Neural progenitor cell (in vitro differentiated cells): Measurements from ENCODE around the gene RETN. TPM values are rescaled to one million over a fixed set of nuclear protein-coding genes. Genes with fewer than 3 reads are reported as not detected.
A peak's percentile ranks its signal among the peaks of the same experiment; 100 is the strongest.

Experiments used
- DNase-seq: peaks from one replicate; pipeline ENCODE4 v3.0.0-alpha.2; 2016; ENCODE audit warnings: low spot score
- H2AFZ ChIP-seq: fragments of 200-600 bp; sonication (generic); replicated peaks from 2 replicates; pipeline ENCODE4 v1.6.1; 2016; ENCODE audit warnings: antibody characterized with exemption
- H3F3A ChIP-seq: fragments of 200-600 bp; sonication (generic); 2 replicates; pipeline ENCODE4 v1.6.1; 2016; ENCODE audit warnings: antibody characterized with exemption, low read depth
- H3K27ac ChIP-seq: fragments of 200-600 bp; sonication (generic); 2 replicates; pipeline ENCODE4 v1.5.1; 2016; ENCODE audit warnings: mild to moderate bottlenecking
- H3K27me3 ChIP-seq: fragments of 200-600 bp; sonication (generic); 2 replicates; pipeline ENCODE4 v1.6.1; 2016; ENCODE audit warnings: mild to moderate bottlenecking, moderate library complexity
- H3K36me3 ChIP-seq: fragments of 200-600 bp; sonication (generic); 2 replicates; pipeline ENCODE4 v1.5.1; 2016
- H3K4me1 ChIP-seq: fragments of 200-600 bp; sonication (generic); 2 replicates; pipeline ENCODE4 v1.6.1; 2016; ENCODE audit warnings: mixed run types
- H3K4me2 ChIP-seq: fragments of 200-600 bp; sonication (generic); 2 replicates; pipeline ENCODE4 v1.6.1; 2016
- H3K4me3 ChIP-seq: fragments of 200-600 bp; sonication (generic); 2 replicates; pipeline ENCODE4 v1.5.1; 2016
- H3K79me2 ChIP-seq: fragments of 200-600 bp; sonication (generic); 2 replicates; pipeline ENCODE4 v1.6.1; 2016; ENCODE audit warnings: low read depth
- H3K9ac ChIP-seq: fragments of 200-600 bp; sonication (generic); 2 replicates; pipeline ENCODE4 v1.6.1; 2016
- H3K9me3 ChIP-seq: fragments of 200-600 bp; sonication (generic); 2 replicates; pipeline ENCODE4 v1.5.1; 2016; ENCODE audit warnings: low read depth
- H4K20me1 ChIP-seq: fragments of 200-600 bp; sonication (generic); 2 replicates; pipeline ENCODE4 v1.6.1; 2016; ENCODE audit warnings: low read depth
- H3K27ac Mint-ChIP-seq: 3 replicates; pipeline ENCODE4 v1.8.0; 2021; ENCODE audit warnings: mixed read lengths
- H3K27me3 Mint-ChIP-seq: 2 replicates; pipeline ENCODE4 v1.8.0; 2022; ENCODE audit warnings: low read depth, mild to moderate bottlenecking, inconsistent platforms, moderate library complexity, mixed read lengths; ENCODE audit not compliant: insufficient read depth
- H3K36me3 Mint-ChIP-seq: 3 replicates; pipeline ENCODE4 v1.8.0; 2021; ENCODE audit warnings: mixed read lengths
- H3K4me1 Mint-ChIP-seq: 3 replicates; pipeline ENCODE4 v1.8.0; 2021; ENCODE audit warnings: mixed read lengths
- H3K4me3 Mint-ChIP-seq: 3 replicates; pipeline ENCODE4 v1.8.0; 2021; ENCODE audit warnings: mild to moderate bottlenecking, moderate library complexity, mixed read lengths
- H3K9me3 Mint-ChIP-seq: 3 replicates; pipeline ENCODE4 v1.8.0; 2020; ENCODE audit warnings: mixed read lengths
- CTCF ChIP-seq: fragments of 200-600 bp; sonication (generic); IDR thresholded peaks from 2 replicates; pipeline ENCODE4 v1.5.1; 2017; ENCODE audit warnings: antibody characterized with exemption, mild to moderate bottlenecking
- EZH2 ChIP-seq: fragments of 200-600 bp; sonication (generic); IDR thresholded peaks from 2 replicates; pipeline ENCODE4 v1.6.1; 2017; ENCODE audit warnings: antibody characterized with exemption, mild to moderate bottlenecking, moderate library complexity
- EZH2phosphoT487 ChIP-seq: fragments of 200-600 bp; sonication (generic); IDR thresholded peaks from 2 replicates; pipeline ENCODE4 v1.6.1; 2017; ENCODE audit warnings: antibody characterized with exemption
- total RNA-seq: library from RNA; depleted of rRNA; stranded (reverse); fragments of >200 nt; gene quantifications from 2 replicates; pipeline ENCODE4 v1.2.3, GENCODE V29; 2015; ENCODE audit warnings: low replicate concordance

Gene RETN
- total RNA-seq, 1 donor from 2014 or later = not detected

DNA sequence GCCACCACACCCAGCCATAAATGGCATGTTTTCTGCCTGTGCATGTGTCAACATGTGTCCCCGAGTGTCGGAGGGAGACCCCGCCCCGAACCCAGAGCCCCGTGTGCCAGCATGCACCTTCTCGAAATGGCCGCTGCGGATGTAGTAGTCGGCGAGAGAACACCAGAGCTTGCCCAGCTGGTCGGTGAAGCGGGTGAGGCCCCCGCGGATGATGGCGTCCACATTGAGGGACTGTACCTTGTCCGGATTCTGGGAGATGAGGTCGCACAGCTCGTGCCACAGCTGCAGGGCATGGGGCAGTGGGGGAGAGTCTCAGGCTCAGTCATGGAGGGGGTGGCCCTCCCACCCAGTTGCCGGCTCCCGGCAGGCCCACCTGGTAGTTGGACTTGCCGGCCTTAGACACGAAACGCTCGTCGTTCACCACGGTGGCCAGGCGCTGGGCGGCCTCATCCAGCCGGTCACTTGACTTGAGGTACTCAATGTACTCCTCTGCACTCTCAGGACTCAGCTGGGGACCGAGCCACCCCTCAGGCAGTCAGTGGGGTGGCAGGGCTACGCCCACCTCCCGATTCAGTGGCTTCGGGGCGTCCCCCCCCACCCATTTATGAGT lies 43.0 kb upstream of the RETN start:
- Histone ChIP-seq H3F3A (no peaks in the 10 kb centered on the region), H3K4me3 (no peak overlapping the region), H3K9me3 (no peaks in the 10 kb centered on the region), H3K36me3 (no peaks in the 10 kb centered on the region), H3K9ac (no peak overlapping the region), H3K27me3 (no peaks in the 10 kb centered on the region), H3K79me2 (peaks cover 45% of the 10 kb centered on the region), H2AFZ (no peak overlapping the region), H3K27ac (no peak overlapping the region), H4K20me1 (peaks cover 6% of the 10 kb centered on the region), H3K4me1 (peaks cover 5% of the 10 kb centered on the region), H3K4me2 (no peak overlapping the region)
- peaks cover 5% of the 10 kb centered on the region for H3K27me3 Mint-ChIP-seq
- no peak overlapping the region for H3K27ac Mint-ChIP-seq
- H3K9me3 Mint-ChIP-seq = no peaks in the 10 kb centered on the region
- no peak overlapping the region for H3K4me3 Mint-ChIP-seq
- DNase-seq = no peak
- peaks cover 30% of the 10 kb centered on the region for H3K4me1 Mint-ChIP-seq
- peaks cover 17% of the 10 kb centered on the region for H3K36me3 Mint-ChIP-seq
- TF ChIP-seq CTCF = no peak
- TF ChIP-seq EZH2phosphoT487 = no peak
- no peak for TF ChIP-seq EZH2

DNA sequence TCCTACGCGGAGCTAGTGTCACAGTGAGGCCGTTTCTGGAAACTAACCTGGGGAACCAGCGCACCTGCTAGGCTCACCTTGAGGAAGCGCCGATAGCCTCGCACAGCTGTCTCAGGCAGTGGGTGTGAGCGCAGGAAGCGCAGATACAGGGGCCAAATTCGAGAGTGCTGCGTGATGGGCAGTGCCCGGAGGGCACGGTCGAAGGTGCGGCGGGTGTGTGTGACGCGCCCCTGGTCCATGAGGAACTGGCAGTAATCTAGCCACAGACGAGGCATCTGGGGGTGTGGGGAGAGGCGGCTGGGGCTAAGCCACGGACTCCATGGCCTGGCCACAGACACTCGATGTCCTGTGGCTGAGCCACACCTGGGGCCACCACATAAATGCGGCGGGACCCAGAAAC lies 41.7 kb upstream of the RETN start:
- peaks cover 6% of the 10 kb centered on the region for H4K20me1 ChIP-seq
- peaks cover 32% of the 10 kb centered on the region for H3K4me1 Mint-ChIP-seq
- peaks cover 57% of the 10 kb centered on the region for H3K79me2 ChIP-seq
- H3K27ac ChIP-seq = no peak overlapping the region
- H2AFZ ChIP-seq = no peak overlapping the region
- peaks cover 5% of the 10 kb centered on the region for H3K4me1 ChIP-seq
- H3K27me3 Mint-ChIP-seq = peaks cover 9% of the 10 kb centered on the region
- no peaks in the 10 kb centered on the region for H3K27me3 ChIP-seq
- H3K4me2 ChIP-seq = no peak overlapping the region
- H3K36me3 Mint-ChIP-seq = peaks cover 11% of the 10 kb centered on the region
- H3K9ac ChIP-seq = no peak overlapping the region
- no peak overlapping the region for H3K4me3 ChIP-seq
- no peak for TF ChIP-seq EZH2phosphoT487
- TF ChIP-seq EZH2 = no peak
- no peak for TF ChIP-seq CTCF
- peak overlapping the region; percentile 100 for H3K4me3 Mint-ChIP-seq
- H3K9me3 Mint-ChIP-seq = no peaks in the 10 kb centered on the region
- no peak overlapping the region for H3K27ac Mint-ChIP-seq
- H3K36me3 ChIP-seq = no peaks in the 10 kb centered on the region
- DNase-seq = no peak
- H3F3A ChIP-seq = no peaks in the 10 kb centered on the region
- H3K9me3 ChIP-seq = no peaks in the 10 kb centered on the region

GRCh38 chr19:7628589-7629311 lies 40.1 kb upstream of the RETN start:
- Histone ChIP-seq H3K27ac (no peak overlapping the region), H3K27me3 (no peaks in the 10 kb centered on the region), H3F3A (no peaks in the 10 kb centered on the region), H3K9ac (peak overlapping the region; percentile 97), H3K9me3 (no peaks in the 10 kb centered on the region), H4K20me1 (peaks cover 6% of the 10 kb centered on the region), H3K4me2 (peak overlapping the region; percentile 98), H3K79me2 (peaks cover 57% of the 10 kb centered on the region), H3K4me3 (peak overlapping the region; percentile 95), H3K36me3 (no peaks in the 10 kb centered on the region), H2AFZ (peak overlapping the region; percentile 74), H3K4me1 (peaks cover 5% of the 10 kb centered on the region)
- peak; percentile 40 for DNase-seq
- peaks cover 8% of the 10 kb centered on the region for H3K36me3 Mint-ChIP-seq
- H3K27me3 Mint-ChIP-seq = peaks cover 9% of the 10 kb centered on the region
- peaks cover 32% of the 10 kb centered on the region for H3K4me1 Mint-ChIP-seq
- peak overlapping the region; percentile 100 for H3K4me3 Mint-ChIP-seq
- H3K9me3 Mint-ChIP-seq = no peaks in the 10 kb centered on the region
- peak overlapping the region; percentile 100 for H3K27ac Mint-ChIP-seq
- TF ChIP-seq CTCF = no peak
- no peak for TF ChIP-seq EZH2
